ENCODE data around the gene EDEM2.

- no peak for TF ChIP-seq CTCF (conservative IDR thresholded peaks at IDR 0.05; ENCODE audit: low read depth, low read length)
- TF ChIP-seq RAD21 (IDR thresholded peaks at IDR 0.05; ENCODE audit: low read length), result no peak
- peak; percentile 1; the same call in 1 of the 2 replicates for TF ChIP-seq CEBPB (IDR thresholded peaks at IDR 0.05; ENCODE audit: low read depth, low read length)
- TF ChIP-seq MAFK (IDR thresholded peaks at IDR 0.05; ENCODE audit: low read depth, low read length), result no peak
- no peak for TF ChIP-seq POLR2A (IDR thresholded peaks at IDR 0.05; ENCODE audit: low read depth, low read length)
- no peak for TF ChIP-seq ELK1 (IDR thresholded peaks at IDR 0.05; ENCODE audit: borderline replicate concordance, low read depth, low read length)
- TF ChIP-seq SMC3 (IDR thresholded peaks at IDR 0.05; ENCODE audit: low read depth, low read length), result no peak
- no peak for TF ChIP-seq MXI1 (IDR thresholded peaks at IDR 0.05; ENCODE audit: borderline replicate concordance, low read depth, low read length)
- TF ChIP-seq FOS (IDR thresholded peaks at IDR 0.05; ENCODE audit: low read depth, low read length), result no peak
- no peak for TF ChIP-seq CHD1 (IDR thresholded peaks at IDR 0.05; ENCODE audit: low read depth, low read length)
- TF ChIP-seq MAZ (IDR thresholded peaks at IDR 0.05; ENCODE audit: borderline replicate concordance, low read depth, low read length), result no peak
- no peak for TF ChIP-seq RFX5 (IDR thresholded peaks at IDR 0.05; ENCODE audit: low read depth, low read length)
Observed at GRCh38 chr20:35120012-35120701, 27.0 kb downstream of the EDEM2 start.

Measured in IMR-90 (cell line).